Measurements from ENCODE around the gene GCNA. TPM values are rescaled to one million over a fixed set of nuclear protein-coding genes. Genes with fewer than 3 reads are reported as not detected.
"Not testable (repeated sequence)": the region's sequence is repeated elsewhere in the genome, so short reads cannot be mapped to it uniquely, and the experiment has no call there.

GCNA gene
- total RNA-seq, 1 experiment from 2014 or later, result 0.92 TPM

DNA sequence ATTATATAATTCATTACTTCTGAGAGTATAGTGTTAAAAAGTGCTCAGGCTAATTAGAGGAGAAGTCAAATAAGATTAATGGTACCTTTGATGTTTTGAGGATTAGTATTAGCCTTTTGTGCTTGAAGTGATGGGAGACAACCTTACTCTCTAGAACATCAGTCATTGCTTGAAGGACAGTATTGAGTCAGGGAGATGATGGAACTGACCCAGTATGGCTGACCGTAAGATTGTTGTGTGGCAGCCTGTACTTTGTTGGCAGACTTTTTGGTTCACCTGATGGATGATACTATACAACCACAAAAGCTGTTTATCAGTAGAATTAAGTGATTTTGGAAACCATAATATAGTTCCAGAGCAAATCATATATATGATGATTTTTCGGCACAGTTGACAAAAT is 35.4 kb upstream of the GCNA start:
- no peak for DNase-seq (ENCODE audit: low read depth in 1 of 2, low spot score in 2 of 2)
- H3K27me3 ChIP-seq (replicated peaks), result no peaks in the 10 kb centered on the region

GRCh38 chrX:71543316-71543715 is 34.9 kb upstream of the GCNA start:
- Histone ChIP-seq H3K36me3 (peaks cover 64% of the 10 kb centered on the region), H3K4me1 (replicated peaks) (peaks cover 28% of the 10 kb centered on the region), H3K4me3 (no peak overlapping the region), H3K9me3 (replicated peaks) (no peaks in the 10 kb centered on the region), H3K27me3 (replicated peaks) (no peaks in the 10 kb centered on the region), H3K27ac (no peak overlapping the region)
- DNase-seq (ENCODE audit: low read depth in 1 of 2, low spot score in 2 of 2), result peak in 1 of 2 experiments; percentile 27

More for the DNA sequence above, 35.4 kb upstream of the GCNA start:
- no peaks in the 10 kb centered on the region for H3K9me3 ChIP-seq (replicated peaks)
- H3K27ac ChIP-seq, result no peak overlapping the region; the same call in 1 of the 2 replicates
- H3K4me3 ChIP-seq, result no peak overlapping the region
- peaks cover 28% of the 10 kb centered on the region for H3K4me1 ChIP-seq (replicated peaks)
- peaks cover 62% of the 10 kb centered on the region for H3K36me3 ChIP-seq

DNA sequence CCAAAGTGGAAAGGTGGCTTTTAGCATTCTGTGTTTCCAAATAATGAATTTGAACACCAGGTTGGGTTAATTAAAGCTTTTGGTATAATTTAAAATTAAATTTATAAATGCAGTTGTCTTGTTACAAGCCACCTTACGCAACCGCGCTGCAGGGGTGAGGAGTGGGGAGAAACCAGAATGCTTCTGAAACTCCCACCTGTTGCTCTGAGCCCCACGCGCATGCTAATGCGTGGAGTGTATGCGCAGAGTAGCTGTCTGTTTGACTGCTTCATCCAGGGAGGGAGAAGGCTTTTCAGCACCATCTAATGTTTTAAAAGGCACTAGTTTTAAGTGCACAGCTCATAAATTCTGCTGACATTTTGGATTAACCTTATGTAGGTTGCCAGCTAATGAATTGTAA is 32.9 kb upstream of the GCNA start:
- DNase-seq (ENCODE audit: low read depth in 1 of 2, low spot score in 2 of 2), result no peak
- peaks cover 57% of the 10 kb centered on the region for H3K36me3 ChIP-seq
- H3K4me3 ChIP-seq, result no peak overlapping the region
- H3K9me3 ChIP-seq (replicated peaks), result no peaks in the 10 kb centered on the region
- no peak overlapping the region for H3K27ac ChIP-seq
- peaks cover 28% of the 10 kb centered on the region for H3K4me1 ChIP-seq (replicated peaks)
- H3K27me3 ChIP-seq (replicated peaks), result no peaks in the 10 kb centered on the region

DNA sequence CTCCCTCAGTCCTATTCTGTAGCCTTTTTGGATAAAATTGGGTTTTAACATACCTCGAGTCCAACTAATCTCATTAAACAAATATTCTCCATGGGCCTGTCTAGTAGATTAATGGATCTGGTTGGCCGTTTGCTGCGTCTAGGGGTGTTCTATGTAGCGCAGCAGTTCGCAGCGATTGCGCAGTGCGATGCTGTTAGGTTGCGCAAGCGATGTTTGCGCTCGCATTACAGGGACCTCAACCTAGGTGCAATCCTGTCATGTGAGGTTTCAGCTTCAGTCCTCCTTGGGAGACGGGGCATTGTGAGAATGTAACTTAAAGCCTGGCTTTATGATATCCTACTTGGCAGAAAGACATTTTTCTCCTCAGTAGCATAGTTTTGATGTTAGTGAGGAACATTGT is 31.4 kb upstream of the GCNA start:
- no peaks in the 10 kb centered on the region for H3K9me3 ChIP-seq (replicated peaks)
- H3K27ac ChIP-seq, result no peak overlapping the region
- peaks cover 50% of the 10 kb centered on the region for H3K36me3 ChIP-seq
- no peak for DNase-seq (ENCODE audit: low read depth in 1 of 2, low spot score in 2 of 2)
- no peak overlapping the region for H3K4me3 ChIP-seq
- H3K27me3 ChIP-seq (replicated peaks), result no peaks in the 10 kb centered on the region
- H3K4me1 ChIP-seq (replicated peaks), result peaks cover 16% of the 10 kb centered on the region

DNA sequence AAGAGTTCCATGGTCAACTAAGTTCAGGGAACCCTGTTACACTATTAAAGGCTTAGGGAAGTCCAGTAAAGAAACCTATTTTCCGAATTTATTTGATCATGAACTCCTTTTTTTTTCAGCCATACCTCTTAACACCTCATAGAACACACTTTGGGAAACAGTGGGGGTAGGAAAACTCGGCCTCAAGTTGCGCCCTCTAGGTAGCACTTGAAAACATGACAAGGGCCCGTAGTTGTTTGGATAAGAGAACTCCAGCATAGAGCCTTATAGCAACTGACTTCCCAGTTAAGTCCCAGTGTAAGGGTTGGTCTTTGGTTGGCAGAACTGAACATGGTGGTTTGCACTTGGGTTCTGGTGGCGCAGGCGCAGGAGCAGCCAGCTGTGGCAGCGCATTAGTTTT is 30.9 kb upstream of the GCNA start:
- Histone ChIP-seq H3K27ac (no peak overlapping the region), H3K4me3 (no peak overlapping the region), H3K36me3 (peaks cover 50% of the 10 kb centered on the region), H3K27me3 (replicated peaks) (no peaks in the 10 kb centered on the region), H3K9me3 (replicated peaks) (no peaks in the 10 kb centered on the region), H3K4me1 (replicated peaks) (peaks cover 12% of the 10 kb centered on the region)
- no peak for DNase-seq (ENCODE audit: low read depth in 1 of 2, low spot score in 2 of 2)

GRCh38 chrX:71549986-71550385 is 28.3 kb upstream of the GCNA start:
- Histone ChIP-seq H3K27me3 (replicated peaks) (no peaks in the 10 kb centered on the region), H3K4me1 (replicated peaks) (no peaks in the 10 kb centered on the region), H3K27ac (no peak overlapping the region), H3K4me3 (no peak overlapping the region), H3K36me3 (peaks cover 45% of the 10 kb centered on the region), H3K9me3 (replicated peaks) (no peaks in the 10 kb centered on the region)
- no peak for DNase-seq (ENCODE audit: low read depth in 1 of 2, low spot score in 2 of 2)

DNA sequence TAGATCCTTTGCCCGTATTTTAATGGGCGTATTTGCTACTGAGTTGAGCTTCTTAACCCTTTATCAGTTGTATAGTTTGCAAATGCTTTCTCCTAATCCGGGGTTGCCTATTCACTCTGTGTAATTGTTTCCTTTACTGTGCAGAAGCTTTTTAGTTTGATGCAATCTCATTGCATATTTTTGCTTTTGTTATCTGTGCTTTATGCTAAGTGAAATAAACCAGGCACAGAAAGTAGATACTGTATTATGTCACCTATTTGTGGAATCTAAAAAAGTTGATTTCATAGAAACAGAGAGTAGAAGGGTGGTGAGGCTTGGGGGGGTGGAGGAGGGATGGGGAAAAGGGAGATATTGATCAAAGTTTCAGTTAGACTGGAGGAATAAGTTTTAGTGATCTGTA is 27.7 kb upstream of the GCNA start:
- Histone ChIP-seq H3K9me3 (replicated peaks) (no peaks in the 10 kb centered on the region), H3K27ac (no peak overlapping the region), H3K4me3 (no peak overlapping the region), H3K4me1 (replicated peaks) (no peaks in the 10 kb centered on the region), H3K27me3 (replicated peaks) (no peaks in the 10 kb centered on the region), H3K36me3 (peaks cover 49% of the 10 kb centered on the region)
- no peak for DNase-seq (ENCODE audit: low read depth in 1 of 2, low spot score in 2 of 2)

DNA sequence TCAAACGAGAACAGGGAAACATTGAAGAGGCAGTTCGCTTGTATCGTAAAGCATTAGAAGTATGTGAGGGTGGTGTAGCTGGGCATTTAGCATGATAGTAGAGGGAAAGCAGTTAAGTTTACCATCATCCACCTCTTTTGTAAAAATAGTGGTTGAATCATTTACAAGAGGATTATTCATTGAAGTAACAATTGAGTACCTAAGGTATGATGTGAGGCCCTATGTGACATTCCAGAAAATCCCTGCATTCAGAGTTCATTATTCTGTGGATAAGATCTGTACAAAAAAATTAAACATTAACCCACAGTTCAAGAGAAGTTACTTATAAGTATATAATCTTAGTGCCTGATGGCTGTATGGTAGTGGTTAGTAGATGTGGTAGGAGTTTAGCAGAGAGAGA is 22.2 kb upstream of the GCNA start:
- H3K4me3 ChIP-seq, result no peak overlapping the region
- peaks cover 55% of the 10 kb centered on the region for H3K36me3 ChIP-seq
- no peak overlapping the region for H3K27ac ChIP-seq
- H3K9me3 ChIP-seq (replicated peaks), result no peaks in the 10 kb centered on the region
- peaks cover 5% of the 10 kb centered on the region for H3K4me1 ChIP-seq (replicated peaks)
- no peak for DNase-seq (ENCODE audit: low read depth in 1 of 2, low spot score in 2 of 2)
- no peaks in the 10 kb centered on the region for H3K27me3 ChIP-seq (replicated peaks)

DNA sequence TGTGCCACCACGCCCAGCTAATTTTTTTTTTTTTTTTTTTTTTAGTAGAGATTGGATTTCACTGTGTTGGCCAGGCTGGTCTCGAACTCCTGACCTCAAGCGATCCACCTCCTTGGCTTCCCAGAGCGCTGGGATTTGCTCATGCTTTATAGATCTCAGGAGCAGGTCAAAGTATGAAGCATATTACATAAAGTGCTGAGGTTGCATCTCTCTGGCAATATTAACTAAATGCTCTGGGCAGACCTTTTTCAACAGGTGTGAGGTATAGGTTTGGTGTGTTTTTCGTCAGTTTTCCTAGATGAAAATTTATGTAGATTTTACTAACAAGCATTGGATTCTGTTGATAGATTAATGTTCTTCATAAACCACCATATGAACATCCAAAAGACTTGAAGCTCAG is 19.3 kb upstream of the GCNA start:
- H3K27ac ChIP-seq, result no peak overlapping the region
- H3K4me3 ChIP-seq, result no peak overlapping the region
- DNase-seq (ENCODE audit: low read depth in 1 of 2, low spot score in 2 of 2), result no peak
- no peaks in the 10 kb centered on the region for H3K27me3 ChIP-seq (replicated peaks)
- peaks cover 78% of the 10 kb centered on the region for H3K36me3 ChIP-seq
- peaks cover 5% of the 10 kb centered on the region for H3K4me1 ChIP-seq (replicated peaks)
- H3K9me3 ChIP-seq (replicated peaks), result no peaks in the 10 kb centered on the region

DNA sequence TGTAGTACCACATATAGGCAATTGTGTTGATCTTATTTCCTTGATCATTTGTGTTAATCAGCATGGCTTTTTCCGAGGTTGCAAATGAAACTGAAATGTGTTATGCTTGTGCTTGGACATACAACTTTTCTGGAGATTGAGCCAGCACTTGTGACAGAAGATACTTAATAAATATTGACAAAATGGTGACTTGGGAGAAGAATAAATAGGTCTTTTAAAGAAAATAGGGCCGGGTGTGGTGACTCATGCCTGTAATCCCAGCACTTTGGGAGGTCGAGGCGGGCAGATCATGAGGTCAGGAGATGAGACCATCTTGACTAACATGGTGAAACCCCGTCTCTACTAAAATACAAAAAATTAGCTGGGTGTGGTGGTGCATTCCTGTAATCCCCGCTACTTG is 18.5 kb upstream of the GCNA start:
- not testable (repeated sequence) for H3K27ac ChIP-seq; H3K4me1 ChIP-seq (replicated peaks); H3K9me3 ChIP-seq (replicated peaks); DNase-seq (ENCODE audit: low read depth in 1 of 2, low spot score in 2 of 2); H3K4me3 ChIP-seq; H3K27me3 ChIP-seq (replicated peaks)
- peaks cover 79% of the 10 kb centered on the region for H3K36me3 ChIP-seq

GRCh38 chrX:71563921-71564320 is 14.3 kb upstream of the GCNA start:
- peaks cover 5% of the 10 kb centered on the region for H3K4me1 ChIP-seq (replicated peaks)
- H3K4me3 ChIP-seq, result no peak overlapping the region
- H3K9me3 ChIP-seq (replicated peaks), result no peaks in the 10 kb centered on the region
- no peak overlapping the region for H3K27ac ChIP-seq
- no peak for DNase-seq (ENCODE audit: low read depth in 1 of 2, low spot score in 2 of 2)
- H3K36me3 ChIP-seq, result peaks cover 85% of the 10 kb centered on the region
- H3K27me3 ChIP-seq (replicated peaks), result no peaks in the 10 kb centered on the region

- Histone ChIP-seq H3K4me3 (no peak overlapping the region), H3K27me3 (replicated peaks) (no peaks in the 10 kb centered on the region), H3K36me3 (peaks cover 74% of the 10 kb centered on the region), H3K9me3 (replicated peaks) (no peaks in the 10 kb centered on the region), H3K27ac (no peak overlapping the region), H3K4me1 (replicated peaks) (no peaks in the 10 kb centered on the region)
- DNase-seq (ENCODE audit: low read depth in 1 of 2, low spot score in 2 of 2), result no peak
Measured at GRCh38 chrX:71565474-71566041, 12.7 kb upstream of the GCNA start.

GRCh38 chrX:71571390-71571789 is 6.8 kb upstream of the GCNA start:
- not testable (repeated sequence) for H3K4me1 ChIP-seq (replicated peaks); H3K27me3 ChIP-seq (replicated peaks); H3K9me3 ChIP-seq (replicated peaks); H3K27ac ChIP-seq; H3K4me3 ChIP-seq; DNase-seq (ENCODE audit: low read depth in 1 of 2, low spot score in 2 of 2)
- peaks cover 58% of the 10 kb centered on the region for H3K36me3 ChIP-seq

GRCh38 chrX:71573590-71573989 is 4.6 kb upstream of the GCNA start:
- no peak overlapping the region for H3K27ac ChIP-seq
- no peak for DNase-seq (ENCODE audit: low read depth in 1 of 2, low spot score in 2 of 2)

DNA sequence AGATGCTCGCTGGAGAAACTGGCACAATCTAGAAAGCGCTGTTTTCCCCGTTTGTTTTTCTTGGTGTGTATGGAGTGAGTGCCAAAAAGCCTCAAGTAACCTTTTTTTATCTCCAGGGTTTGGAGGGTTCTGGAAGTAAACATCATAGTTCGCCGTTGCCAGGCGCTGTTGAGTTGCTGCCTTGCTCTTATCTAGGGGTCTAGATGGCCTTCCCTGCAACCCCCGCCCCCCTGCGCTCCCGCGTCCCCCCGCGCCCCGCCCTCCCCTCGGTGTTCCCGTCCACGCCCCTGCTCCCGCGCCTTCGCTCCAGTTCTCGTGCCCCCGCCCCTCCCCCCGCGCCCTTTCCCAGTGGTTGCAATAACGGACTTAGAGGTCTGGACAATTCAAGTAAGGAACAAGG is 555 bp upstream of the GCNA start:
- Histone ChIP-seq H3K9me3 (replicated peaks) (no peaks in the 10 kb centered on the region), H3K4me1 (replicated peaks) (no peaks in the 10 kb centered on the region), H3K4me3 (no peak overlapping the region), H3K36me3 (peaks cover 31% of the 10 kb centered on the region), H3K27me3 (replicated peaks) (no peaks in the 10 kb centered on the region), H3K27ac (no peak overlapping the region)
- DNase-seq (ENCODE audit: low read depth in 1 of 2, low spot score in 2 of 2), result no peak

More at GRCh38 chrX:71573590-71573989, 4.6 kb upstream of the GCNA start:
- Histone ChIP-seq H3K36me3 (peaks cover 42% of the 10 kb centered on the region), H3K27me3 (replicated peaks) (no peaks in the 10 kb centered on the region), H3K4me3 (no peak overlapping the region), H3K9me3 (replicated peaks) (no peaks in the 10 kb centered on the region), H3K4me1 (replicated peaks) (no peaks in the 10 kb centered on the region)
